ENCODE results near the gene GPN3. TPM values are rescaled to one million over a fixed set of nuclear protein-coding genes. Genes with fewer than 3 reads are reported as not detected.

GPN3 gene
- total RNA-seq, 1 donor from 2014 or later = 18.1 TPM

DNA sequence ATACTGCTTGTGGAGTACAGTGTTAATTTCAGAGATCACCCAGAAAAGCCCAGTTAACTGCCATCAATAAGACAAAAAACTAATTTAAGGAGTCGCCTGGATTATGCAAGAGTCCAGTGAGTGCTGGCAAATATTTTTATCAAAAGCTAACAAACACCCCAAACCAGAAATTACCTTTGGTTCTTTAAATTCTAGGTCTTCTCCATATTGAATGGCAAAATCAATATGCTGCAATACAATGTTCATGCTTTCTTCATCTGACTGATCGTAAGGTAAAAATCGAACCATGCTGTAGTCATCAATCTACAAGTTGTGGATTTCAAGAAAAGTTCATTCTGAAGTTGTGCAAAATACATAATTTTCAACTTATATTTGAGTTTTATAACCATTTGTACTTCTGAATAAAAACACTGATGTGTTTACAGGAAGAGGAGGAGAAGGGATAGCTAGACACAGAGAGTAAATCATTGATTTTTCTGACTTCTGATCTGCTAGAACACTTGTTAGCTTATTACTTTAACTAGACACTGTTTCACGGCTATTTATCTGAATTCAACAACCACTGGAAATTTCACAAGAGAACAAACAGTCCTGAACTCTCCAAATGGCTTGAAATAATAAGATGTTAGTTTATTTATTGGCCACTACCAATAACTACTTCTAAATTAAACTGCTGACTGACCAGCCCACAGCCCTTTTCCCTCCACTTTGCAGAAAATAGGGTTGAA lies 14.3 kb downstream of the GPN3 start:
- Mint-ChIP-seq H3K9me3 (no peaks in the 10 kb centered on the region), H3K27ac (no peak overlapping the region), H3K36me3 (peaks cover 4% of the 10 kb centered on the region), H3K27me3 (no peaks in the 10 kb centered on the region), H3K4me1 (ENCODE audit: unreplicated experiment) (peaks cover 8% of the 10 kb centered on the region), H3K4me3 (no peak overlapping the region)
- no peak for DNase-seq (ENCODE audit: extremely low spot score, unreplicated experiment)
- TF ChIP-seq, protein P1, sequence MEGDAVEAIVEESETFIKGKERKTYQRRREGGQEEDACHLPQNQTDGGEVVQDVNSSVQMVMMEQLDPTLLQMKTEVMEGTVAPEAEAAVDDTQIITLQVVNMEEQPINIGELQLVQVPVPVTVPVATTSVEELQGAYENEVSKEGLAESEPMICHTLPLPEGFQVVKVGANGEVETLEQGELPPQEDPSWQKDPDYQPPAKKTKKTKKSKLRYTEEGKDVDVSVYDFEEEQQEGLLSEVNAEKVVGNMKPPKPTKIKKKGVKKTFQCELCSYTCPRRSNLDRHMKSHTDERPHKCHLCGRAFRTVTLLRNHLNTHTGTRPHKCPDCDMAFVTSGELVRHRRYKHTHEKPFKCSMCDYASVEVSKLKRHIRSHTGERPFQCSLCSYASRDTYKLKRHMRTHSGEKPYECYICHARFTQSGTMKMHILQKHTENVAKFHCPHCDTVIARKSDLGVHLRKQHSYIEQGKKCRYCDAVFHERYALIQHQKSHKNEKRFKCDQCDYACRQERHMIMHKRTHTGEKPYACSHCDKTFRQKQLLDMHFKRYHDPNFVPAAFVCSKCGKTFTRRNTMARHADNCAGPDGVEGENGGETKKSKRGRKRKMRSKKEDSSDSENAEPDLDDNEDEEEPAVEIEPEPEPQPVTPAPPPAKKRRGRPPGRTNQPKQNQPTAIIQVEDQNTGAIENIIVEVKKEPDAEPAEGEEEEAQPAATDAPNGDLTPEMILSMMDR (conservative IDR thresholded peaks at IDR 0.05) = no peak

- peaks cover 13% of the 10 kb centered on the region for H3K4me1 Mint-ChIP-seq (ENCODE audit: unreplicated experiment)
- H3K4me3 Mint-ChIP-seq = peak overlapping the region; percentile 64
- H3K27me3 Mint-ChIP-seq = no peaks in the 10 kb centered on the region
- DNase-seq (ENCODE audit: extremely low spot score, unreplicated experiment) = no peak
- peak overlapping the region; percentile 98 for H3K27ac Mint-ChIP-seq
- peaks cover 9% of the 10 kb centered on the region for H3K36me3 Mint-ChIP-seq
- TF ChIP-seq, protein P1 (conservative IDR thresholded peaks at IDR 0.05) = no peak
- no peaks in the 10 kb centered on the region for H3K9me3 Mint-ChIP-seq
Observed at GRCh38 chr12:110451263-110451662, 16.8 kb downstream of the GPN3 start.

- peaks cover 13% of the 10 kb centered on the region for H3K4me1 Mint-ChIP-seq (ENCODE audit: unreplicated experiment)
- TF ChIP-seq, protein P1 (conservative IDR thresholded peaks at IDR 0.05) = peak; percentile 84
- H3K27ac Mint-ChIP-seq = peak within 1 kb of the TSS; percentile 98
- H3K27me3 Mint-ChIP-seq = no peaks in the 10 kb centered on the region
- peak within 1 kb of the TSS; percentile 99 for H3K4me3 Mint-ChIP-seq
- H3K36me3 Mint-ChIP-seq = peaks cover 15% of the 10 kb centered on the region
- DNase-seq (ENCODE audit: extremely low spot score, unreplicated experiment) = peak; percentile 95
- H3K9me3 Mint-ChIP-seq = no peaks in the 10 kb centered on the region
Observed at GRCh38 chr12:110449799-110450497, 18.1 kb downstream of the GPN3 start, which contains the start of gene ARPC3. Gene ARPC3, minus strand, starts transcription at chr12:110450337. Its CDS starts 77 bp downstream, at chr12:110450260.

GRCh38 chr12:110444455-110444854 lies 23.6 kb downstream of the GPN3 start:
- no peak overlapping the region for H3K27ac Mint-ChIP-seq
- H3K4me1 Mint-ChIP-seq (ENCODE audit: unreplicated experiment) = peaks cover 6% of the 10 kb centered on the region
- no peaks in the 10 kb centered on the region for H3K27me3 Mint-ChIP-seq
- peaks cover 20% of the 10 kb centered on the region for H3K36me3 Mint-ChIP-seq
- no peak for DNase-seq (ENCODE audit: extremely low spot score, unreplicated experiment)
- TF ChIP-seq, protein P1 (conservative IDR thresholded peaks at IDR 0.05) = no peak
- no peak overlapping the region for H3K4me3 Mint-ChIP-seq
- no peaks in the 10 kb centered on the region for H3K9me3 Mint-ChIP-seq

- Mint-ChIP-seq H3K9me3 (no peaks in the 10 kb centered on the region), H3K4me1 (ENCODE audit: unreplicated experiment) (peaks cover 3% of the 10 kb centered on the region), H3K27me3 (no peaks in the 10 kb centered on the region), H3K27ac (no peak overlapping the region), H3K4me3 (no peak overlapping the region), H3K36me3 (peaks cover 12% of the 10 kb centered on the region)
- TF ChIP-seq, protein P1 (conservative IDR thresholded peaks at IDR 0.05) = no peak
- DNase-seq (ENCODE audit: extremely low spot score, unreplicated experiment) = no peak
Observed at GRCh38 chr12:110436231-110436630, 31.8 kb downstream of the GPN3 start.

Data from type B pancreatic cell (in vitro differentiated cells).